HG02885 (cell line): ENCODE measurements around the gene SLC46A1.

Experiments
- ATAC-seq: cut with Tn5 transposase; IDR thresholded peaks from one replicate; pipeline ENCODE4 v1.9.1; 2021; ENCODE audit warnings: mild to moderate bottlenecking; ENCODE audit not compliant: unreplicated experiment, poor library complexity

The SLC46A1 gene

DNA sequence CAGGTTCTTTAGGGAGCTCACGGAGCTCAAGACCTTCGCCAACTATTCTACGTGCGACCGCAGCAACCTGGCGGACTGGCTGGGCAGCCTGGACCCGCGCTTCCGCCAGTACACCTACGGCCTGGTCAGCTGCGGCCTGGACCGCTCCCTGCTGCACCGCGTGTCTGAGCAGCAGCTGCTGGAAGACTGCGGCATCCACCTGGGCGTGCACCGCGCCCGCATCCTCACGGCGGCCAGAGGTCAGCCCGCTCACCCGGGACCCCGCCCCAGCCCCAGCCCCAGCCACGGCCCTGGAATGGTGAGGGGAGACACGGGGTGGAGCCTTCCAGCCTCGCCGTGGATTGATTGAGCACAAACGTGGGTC is 21.0 kb downstream of the SLC46A1 start:
- no peak for ATAC-seq

DNA sequence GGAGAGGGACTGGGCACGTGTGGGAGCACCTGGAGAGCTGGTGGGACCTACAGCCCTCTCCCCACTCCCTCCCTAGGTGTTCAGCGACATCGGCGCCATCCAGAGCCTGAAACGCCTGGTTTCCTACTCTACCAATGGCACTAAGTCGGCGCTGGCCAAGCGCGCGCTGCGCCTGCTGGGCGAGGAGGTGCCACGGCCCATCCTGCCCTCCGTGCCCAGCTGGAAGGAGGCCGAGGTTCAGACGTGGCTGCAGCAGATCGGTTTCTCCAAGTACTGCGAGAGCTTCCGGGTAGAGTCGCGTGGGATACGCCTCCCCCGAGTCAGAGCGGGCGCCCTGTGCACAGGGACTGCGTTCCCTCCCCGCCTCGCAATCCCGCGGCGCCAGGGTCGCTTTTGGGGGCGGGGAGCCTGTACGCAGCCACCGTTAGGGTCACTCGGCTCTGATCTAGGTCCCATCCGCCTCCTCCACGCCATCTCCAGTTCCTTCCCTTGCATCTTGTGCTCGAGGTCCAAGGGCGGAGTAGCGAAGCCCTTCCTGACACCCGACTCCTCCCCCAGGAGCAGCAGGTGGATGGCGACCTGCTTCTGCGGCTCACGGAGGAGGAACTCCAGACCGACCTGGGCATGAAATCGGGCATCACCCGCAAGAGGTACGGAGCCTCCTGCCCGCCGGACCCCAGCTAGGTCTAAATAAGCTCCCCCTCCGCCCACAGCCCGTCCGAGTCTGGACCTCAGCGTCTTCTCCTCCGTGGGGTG is 21.6 kb downstream of the SLC46A1 start:
- no peak for ATAC-seq

DNA sequence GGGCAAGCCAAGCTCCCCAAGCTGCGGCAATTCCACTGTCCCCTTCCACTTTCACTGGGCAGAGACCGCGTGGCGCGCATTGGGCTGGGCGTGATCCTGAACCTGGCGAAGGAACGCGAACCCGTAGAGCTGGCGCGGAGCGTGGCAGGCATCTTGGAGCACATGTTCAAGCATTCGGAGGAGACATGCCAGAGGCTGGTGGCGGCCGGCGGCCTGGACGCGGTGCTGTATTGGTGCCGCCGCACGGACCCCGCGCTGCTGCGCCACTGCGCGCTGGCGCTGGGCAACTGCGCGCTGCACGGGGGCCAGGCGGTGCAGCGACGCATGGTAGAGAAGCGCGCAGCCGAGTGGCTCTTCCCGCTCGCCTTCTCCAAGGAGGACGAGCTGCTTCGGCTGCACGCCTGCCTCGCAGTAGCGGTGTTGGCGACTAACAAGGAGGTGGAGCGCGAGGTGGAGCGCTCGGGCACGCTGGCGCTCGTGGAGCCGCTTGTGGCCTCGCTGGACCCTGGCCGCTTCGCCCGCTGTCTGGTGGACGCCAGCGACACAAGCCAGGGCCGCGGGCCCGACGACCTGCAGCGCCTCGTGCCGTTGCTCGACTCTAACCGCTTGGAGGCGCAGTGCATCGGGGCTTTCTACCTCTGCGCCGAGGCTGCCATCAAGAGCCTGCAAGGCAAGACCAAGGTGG is 24.7 kb downstream of the SLC46A1 start:
- no peak for ATAC-seq

DNA sequence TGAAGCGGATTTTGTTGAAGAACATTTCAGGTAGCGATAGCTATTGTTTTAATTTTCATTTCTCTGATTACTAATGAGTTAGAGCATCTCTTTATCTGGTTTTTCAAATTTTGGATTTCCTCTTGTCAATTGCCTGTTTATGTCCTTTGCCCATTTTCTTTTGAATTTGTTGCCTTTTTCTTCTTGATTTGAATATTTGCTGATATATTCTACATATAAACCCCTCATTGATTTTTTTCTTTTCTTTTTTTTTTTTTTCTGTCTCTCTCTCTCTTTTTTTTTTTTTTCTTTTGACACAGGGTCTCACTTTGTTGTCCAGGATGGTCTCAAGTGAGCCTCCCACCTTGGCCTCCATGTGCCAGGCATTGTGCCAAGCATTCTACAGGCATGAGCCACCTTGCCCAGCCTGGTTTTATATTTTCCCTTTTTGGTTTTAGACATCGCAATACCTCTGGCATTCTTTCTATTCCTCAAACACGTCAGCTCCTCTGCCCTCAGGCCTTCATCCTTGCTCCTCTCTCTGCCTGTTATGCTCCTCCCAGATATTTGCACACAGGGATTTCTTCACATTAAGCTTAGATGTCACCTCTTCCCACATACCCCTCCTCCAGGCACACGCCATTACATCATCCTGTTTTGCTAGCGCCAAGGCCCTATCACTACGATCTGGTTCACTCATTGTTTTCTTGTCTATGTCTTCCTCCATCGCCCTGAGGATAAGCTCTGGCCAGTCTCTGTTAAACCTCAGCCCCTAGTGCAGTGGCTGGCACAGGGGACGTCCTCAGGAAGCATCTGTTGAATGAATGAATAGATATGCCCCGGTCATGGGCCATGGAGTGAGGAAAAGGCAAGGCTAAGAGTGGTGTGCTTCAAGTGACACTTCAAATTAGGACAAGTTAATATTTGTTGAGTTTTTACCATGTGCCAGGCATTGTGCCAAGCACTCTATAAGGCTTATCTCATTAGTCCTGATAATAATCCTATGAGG is 25.9 kb downstream of the SLC46A1 start:
- ATAC-seq: no peak

DNA sequence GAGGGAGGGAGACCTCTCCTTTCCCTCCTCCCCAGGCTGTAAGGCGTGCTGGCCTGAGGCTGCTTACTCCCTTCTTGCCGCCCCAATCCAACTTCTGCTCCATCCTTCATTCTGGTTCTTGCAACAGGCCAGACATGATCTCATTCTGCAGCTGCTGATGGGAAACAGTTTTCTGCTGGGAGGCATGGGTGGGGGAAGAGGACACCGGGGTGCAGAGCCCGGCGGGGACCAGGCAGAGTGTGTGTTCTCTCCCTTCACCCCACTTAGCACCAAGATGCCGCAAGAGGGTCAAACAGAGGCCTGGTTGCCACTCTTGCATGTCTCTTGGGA is 33.1 kb downstream of the SLC46A1 start:
- no peak for ATAC-seq

DNA sequence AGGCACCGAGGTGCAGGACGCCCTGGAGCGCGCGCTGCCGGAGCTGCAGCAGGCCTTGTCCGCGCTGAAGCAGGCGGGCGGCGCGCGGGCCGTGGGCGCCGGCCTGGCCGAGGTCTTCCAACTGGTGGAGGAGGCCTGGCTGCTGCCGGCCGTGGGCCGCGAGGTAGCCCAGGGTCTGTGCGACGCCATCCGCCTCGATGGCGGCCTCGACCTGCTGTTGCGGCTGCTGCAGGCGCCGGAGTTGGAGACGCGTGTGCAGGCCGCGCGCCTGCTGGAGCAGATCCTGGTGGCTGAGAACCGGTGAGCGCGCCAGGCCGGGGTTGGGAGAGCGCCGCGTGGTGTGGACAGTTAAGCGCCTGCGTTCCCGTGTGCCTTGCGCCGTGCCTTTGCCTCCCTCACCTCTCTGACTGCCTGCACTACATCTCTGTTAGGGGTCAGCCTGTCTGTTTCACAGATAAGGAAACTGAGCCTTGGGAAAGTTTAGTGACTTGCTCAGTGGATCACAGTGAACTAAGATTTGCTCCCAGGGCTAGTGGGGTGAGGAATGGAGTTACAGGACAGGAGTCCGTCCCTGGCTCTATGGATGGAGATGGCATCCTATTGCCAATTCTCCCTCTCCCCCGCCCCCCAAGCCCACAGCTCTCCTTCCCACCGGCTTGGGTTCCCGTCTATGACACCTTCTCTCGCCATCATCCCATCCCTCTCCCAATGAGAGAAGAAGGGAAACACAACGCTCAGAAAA is 33.6 kb downstream of the SLC46A1 start:
- ATAC-seq: peak; percentile 15

DNA sequence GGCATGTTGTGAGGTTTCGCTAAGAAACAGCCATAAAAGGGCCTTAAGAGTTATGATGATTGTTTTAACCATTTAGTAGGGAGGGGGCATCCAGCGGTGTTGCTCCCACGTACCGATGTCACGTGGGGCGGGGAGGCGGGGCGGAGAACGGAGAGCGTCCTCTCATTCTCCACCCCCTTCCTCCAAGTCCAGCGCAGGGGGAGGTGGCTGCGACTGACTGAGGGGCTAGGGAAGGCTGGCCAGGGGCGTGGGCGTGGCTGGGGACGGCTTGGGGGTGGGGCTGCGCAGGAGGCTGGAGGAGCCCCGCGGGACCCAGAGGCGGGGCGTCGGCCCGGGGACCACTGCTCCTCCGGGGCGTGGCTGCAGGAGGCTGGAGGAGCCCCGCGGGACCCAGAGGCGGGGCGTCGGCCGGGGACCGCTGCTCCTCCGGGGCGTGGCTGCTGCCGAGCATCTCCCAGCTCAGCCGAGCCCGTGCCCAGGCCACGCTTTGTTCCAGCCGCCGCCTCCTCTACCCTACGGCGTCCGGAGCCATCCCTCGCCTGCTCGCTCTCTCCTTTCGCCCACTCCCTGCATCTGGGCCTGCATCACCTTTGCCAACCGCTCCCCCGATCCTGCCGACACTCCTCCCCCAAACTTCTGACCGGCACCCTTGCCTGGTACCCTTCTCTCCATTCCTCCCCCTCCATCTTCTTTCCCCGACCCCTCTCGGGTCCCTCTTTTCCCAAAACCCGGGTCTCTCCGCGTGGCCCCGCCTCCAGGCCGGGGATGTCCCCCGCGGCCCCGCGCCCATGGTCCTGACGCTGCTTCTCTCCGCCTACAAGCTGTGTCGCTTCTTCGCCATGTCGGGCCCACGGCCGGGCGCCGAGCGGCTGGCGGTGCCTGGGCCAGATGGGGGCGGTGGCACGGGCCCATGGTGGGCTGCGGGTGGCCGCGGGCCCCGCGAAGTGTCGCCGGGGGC is 34.5 kb downstream of the SLC46A1 start, which contains the start of gene SARM1:
TSS of gene SARM1 (plus strand) at position 450 of the 958 bp plus-strand sequence. CDS start at position 789, 339 bp downstream.
- ATAC-seq: peak; percentile 86

DNA sequence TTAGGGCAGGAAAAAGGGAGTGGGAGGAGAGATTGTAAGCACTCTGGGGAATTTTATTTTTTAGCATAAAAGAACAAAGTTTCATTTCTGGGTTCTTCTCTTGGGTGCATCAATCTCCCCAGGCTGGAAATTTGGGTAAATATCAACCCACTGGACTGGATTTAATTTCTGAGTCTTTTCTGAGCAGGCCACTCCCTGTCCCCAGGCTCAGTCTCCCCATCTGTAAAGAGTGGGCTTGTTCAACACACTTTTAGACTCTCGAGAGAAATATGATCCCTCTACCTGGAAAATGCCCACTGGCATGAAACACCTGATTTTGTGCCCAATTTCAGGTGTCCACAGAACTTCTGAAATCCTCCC is 35.3 kb downstream of the SLC46A1 start:
- ATAC-seq: no peak

DNA sequence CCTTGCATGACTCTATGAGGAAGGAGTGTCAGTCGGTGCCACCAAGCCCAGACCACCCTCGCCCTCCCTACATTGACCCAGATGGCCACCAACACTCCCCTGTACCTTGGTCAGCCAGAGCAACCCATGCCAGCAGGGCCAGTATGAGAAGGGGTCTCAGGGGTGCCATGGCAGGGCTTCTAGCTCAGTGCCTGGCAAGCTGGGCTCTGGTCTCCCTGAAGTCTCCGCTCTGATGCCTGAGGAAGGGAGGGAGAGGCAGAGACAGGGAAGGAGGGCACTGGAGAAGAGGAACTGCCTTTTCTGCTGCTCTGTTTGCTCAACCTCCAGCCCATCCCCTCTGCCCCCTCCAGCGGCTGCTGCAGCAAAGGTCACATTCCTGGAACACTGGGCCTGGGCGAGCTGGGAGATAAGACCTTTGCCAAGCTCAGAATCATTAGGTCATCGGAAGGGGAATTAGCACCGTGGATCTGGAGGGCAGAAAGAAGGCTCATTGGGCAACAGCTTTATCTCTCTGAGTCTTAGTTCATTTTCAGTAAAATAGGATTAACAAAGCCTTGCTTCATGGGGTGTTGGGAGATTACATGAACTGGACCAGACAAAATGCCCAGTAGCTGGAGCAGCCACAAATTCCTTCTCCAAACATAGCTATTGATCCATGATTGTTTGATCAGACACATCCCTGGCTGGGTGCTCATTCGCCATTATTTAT is 35.8 kb downstream of the SLC46A1 start, which contains the start of gene VTN:
TSS of gene VTN (minus strand) at position 273 of the 709 bp plus-strand sequence. CDS start at position 169, 104 bp downstream.
- ATAC-seq: no peak

DNA sequence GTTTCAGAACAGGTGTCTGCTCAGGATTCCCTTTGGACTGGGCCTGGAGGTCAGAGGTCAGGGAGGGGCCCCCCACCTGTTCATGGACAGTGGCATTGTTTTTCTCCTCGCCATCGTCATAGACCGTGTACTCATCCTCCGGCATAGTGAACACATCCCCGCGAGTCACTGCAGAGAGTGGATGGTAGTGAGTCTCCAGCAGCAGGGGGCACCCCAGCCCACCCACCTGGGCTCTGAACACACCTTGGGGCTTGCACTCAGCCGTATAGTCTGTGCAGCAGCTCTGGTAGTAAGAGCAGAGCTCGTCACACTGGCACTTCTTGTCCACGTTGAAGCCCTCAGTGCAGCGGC is 36.4 kb downstream of the SLC46A1 start:
- ATAC-seq: no peak

DNA sequence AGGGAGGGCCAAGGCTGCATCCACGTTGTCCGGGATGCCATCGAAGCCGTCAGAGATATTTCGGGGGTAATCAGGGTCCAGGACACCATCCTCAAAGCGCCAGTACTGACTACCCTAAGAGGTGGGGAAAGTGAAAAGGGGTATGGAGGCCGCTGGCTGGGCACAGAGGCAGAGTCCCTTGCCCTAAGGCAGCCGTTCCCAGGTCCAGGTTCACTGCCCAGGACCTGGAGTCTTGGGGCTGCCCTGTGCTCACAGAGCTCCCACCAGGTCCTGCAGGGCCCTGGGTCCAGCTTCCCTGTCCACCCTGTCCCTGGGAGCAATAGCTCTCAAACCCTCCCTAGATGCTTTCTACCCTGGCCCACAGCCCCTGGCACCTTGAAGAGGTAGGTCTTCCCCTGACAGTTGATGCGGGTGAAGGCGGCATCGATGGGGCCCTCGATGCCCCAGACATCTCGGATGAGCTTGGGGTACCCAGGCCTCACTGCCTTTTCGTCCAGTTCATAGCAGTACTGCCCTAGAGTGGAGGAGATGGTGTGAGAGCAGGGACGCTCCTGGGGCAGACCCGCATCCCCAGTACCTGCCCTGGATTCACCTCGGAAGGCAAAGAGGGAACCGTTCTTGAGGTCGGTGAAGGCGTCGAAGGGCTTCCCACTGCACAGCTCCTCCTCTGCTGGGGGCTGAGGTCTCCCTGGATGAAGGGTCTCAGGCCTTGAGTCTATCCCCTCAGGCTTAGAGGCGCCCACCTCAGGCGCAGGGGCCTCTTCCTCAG is 36.9 kb downstream of the SLC46A1 start:
- ATAC-seq: no peak

DNA sequence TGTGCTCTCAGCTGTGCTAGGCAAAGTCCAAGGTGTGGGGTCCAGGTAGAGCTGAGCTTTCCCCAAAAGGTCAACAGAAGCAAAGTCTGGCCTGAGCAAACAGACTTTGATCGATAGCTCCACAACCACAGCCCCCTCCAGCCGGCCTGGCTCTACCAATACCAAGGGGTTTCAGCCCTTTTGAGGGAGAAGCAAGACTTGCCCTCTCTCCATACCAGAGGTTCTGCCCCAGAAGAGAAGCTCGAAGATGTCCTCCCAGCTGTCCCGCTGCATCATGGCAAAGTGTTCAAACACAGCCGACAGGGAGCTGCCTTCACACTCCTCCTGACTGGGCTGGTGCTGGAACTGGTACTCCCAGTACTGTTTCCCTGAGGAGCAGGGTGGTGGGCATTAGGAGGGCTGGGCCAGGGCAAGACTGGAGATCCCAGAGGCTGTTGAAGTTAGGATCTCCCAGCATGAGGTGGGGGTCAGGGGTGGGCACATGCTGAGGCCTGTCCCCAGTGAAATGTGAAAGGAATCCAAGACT is 37.6 kb downstream of the SLC46A1 start:
- no peak for ATAC-seq

DNA sequence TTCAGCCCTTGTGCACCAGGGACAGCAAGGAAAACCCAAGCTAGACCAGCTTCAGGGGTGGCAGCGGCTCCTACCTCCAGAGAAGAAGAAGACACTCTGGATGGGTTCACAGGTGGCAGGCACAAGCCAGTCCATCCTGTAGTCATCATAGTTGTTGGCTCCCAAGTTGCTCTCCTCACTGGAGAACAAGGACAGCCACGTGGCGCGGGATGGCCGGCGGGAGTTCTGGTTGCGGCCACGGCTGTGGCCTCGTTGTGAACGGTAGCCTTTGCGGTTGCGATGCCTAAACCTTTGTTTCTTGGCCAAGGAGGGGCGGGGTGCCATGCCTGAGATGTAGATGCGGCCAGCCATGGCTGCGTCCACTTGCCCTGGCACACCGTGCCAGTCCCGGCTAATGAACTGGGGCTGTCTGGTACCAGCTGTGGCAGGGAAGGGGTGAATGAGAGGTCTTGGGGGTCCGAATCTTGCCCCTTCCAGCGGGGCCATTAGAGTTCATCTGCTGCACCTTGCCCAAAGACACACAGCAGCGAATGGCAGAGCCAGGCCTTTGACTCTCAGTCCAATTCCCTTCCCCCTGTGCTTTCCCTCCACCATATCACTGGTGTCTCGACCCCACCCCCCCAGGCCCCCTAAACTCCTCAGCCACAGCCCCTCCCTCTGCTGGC is 38.2 kb downstream of the SLC46A1 start:
- ATAC-seq: no peak

DNA sequence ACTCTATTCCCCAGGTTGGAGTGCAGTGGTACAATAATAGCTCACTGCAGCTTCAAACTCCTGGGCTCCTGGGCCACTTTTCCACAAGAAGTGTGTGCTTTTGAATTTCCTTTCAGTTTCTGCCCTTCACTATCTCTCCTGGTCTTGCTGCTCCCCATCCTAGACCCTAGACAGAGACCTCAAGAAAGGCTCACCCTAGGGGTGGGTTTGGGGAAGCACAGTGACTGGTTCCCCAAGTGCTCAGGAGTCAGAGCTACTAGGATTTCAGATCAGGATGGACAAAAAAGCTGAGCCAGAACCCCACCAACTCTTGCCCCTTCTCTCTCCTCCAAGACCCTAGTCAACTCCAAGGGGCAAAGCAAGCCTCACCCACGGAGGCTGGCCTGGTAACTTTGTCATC is 39.4 kb downstream of the SLC46A1 start:
- no peak for ATAC-seq

DNA sequence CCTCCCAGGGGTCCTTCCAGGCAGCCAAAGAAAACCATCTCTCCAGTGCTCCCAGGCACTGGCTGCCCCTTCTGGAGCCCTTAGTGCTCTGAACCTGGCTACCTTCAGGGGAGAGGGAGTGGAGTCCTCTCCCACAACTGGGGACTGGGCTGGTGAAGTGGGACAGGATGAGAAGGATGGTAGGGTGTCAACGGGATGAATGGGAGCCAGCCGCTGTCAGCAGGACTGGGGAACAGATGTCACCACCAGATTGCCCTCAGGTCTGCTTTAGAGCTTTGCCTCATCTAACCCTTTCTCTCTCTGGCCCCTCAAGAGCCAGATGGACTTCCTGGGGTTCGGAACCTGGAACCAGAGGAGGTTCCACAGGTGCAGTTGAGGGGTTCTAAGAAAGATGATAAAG is 40.5 kb downstream of the SLC46A1 start:
- no peak for ATAC-seq

DNA sequence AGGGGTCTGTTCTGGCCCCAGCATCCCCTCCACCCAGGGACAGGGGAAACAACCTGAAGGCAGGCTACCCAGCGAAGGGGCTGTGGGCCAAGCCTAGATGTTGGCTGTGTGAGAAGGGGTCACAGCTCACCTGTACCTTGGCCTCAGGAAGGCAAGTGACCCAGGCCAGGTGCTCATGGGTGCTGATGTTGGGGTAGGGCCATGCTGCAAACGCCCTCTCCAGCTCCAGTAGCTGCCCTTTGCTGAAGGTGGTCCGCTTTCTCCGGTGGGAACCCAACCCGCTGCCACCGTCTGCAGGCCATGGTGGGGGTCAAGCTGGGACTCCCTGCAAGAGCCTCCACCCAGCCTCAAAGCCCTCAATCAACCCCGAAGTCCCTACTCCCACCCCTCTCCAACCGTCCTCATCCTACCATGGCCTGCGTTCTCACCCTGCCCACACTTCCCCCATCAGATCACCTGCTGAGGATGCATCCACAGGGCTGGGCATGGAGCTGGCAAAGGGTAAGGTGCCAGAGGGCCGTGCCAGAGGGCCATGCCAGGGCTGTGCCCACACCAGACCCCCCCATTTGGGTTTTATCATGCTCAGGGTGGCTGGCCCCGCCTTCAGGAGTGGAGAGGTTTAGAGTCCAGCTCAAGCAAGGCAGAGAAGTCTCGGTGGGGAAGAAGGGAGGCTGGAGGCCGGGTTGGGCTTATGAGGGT is 41.2 kb downstream of the SLC46A1 start, which contains the start of gene SEBOX:
TSS of gene SEBOX (minus strand) at position 535 of the 699 bp plus-strand sequence. CDS start at position 487, 48 bp downstream.
- no peak for ATAC-seq
